HG03175 (cell line): ENCODE results near the gene HMGB2.

ENCODE experiments used
- ATAC-seq: cut with Tn5 transposase; IDR thresholded peaks from one replicate; pipeline ENCODE4 v1.9.1; 2021; ENCODE audit warnings: mild to moderate bottlenecking, moderate library complexity; ENCODE audit not compliant: unreplicated experiment

Gene HMGB2

DNA sequence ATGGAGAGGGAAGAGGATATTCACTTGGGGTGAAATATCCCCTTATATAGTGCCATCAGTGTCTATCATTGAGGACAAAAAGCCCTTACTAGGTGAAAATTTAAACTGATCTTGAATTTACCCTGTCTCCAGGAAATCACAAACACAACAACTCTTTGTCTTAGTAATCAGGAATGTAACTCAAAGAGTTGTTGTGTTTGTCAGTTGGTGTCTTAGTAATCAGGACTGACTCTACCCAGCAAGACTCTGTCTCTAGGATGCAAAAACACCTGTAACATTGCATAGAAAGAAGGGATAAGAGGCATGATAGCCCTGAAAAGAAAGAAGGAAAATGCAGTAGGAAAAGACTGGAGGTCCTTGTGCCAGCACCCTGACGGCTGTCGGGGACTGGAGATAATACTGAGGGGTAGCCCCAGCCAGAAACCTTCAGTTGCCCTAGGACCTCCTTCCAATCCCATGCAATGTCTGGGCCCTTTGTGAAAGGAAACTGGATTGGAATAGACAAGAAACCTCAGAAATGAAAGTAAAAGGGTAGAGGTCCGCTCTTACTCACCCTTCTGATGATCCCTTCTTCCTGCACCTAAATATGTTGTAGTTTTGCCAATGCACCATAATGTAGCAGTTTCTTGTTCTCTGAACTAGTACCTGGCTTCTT is 45.3 kb downstream of the HMGB2 start:
- peak; percentile 14 for ATAC-seq

DNA sequence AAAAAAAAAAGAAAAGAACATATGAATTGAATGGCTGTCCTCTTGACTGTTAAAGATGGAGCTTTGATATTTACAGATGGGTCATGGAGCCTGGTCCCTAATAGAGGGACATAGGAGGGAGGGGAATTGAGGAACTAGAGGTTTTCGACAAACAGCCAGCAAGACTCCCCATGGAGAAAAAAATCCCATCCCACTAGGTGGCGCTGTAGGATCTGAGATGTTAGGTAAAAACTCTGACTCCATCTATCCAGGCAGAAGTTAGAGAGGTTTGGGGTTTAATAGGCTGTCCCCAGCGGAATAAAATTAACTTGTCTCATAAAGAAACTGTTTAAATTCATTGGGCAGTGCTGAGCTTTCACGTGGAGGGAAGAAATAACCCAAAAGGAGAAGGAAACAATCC is 45.9 kb downstream of the HMGB2 start:
- peak; percentile 76 for ATAC-seq

GRCh38 chr4:173287486-173287885 is 46.7 kb downstream of the HMGB2 start:
- no peak for ATAC-seq

- ATAC-seq, result no peak
Measured at GRCh38 chr4:173284463-173284862, 49.7 kb downstream of the HMGB2 start.

DNA sequence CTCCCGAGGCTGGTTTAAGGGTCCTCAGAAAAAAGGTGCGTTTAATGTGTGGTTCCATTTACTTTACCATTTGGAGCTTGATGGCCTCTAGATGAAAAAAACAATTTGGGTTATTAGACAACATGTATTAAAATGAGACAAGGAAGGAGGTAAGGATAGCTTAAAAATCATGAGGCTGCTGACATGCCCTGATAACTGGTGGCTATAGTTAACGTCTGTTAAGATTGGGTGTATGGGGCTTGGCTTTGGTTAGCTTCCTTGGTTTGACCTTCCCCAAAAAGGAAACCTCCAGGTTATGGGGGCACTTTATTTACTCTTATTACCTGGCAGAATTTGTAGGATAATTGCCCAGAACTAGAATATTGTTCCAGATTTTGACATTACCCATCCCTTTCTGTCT is 51.5 kb downstream of the HMGB2 start:
- no peak for ATAC-seq

GRCh38 chr4:173282256-173282562 is 51.9 kb downstream of the HMGB2 start:
- no peak for ATAC-seq

- peak; percentile 56 for ATAC-seq
Measured at GRCh38 chr4:173281406-173282255, 52.5 kb downstream of the HMGB2 start.
